Stimulated activated CD4-positive, alpha-beta T cell treated with anti-CD3 and anti-CD28 coated beads, Interleukin-12 subunit alpha, Interleukin-12 subunit beta, amount 100 ng/mL, for 4 hours (primary cell): ENCODE measurements around the gene POMT1.

ENCODE experiments used
- DNase-seq: peaks from one replicate; pipeline ENCODE4 v3.0.0-alpha.2; 2020

Gene POMT1

DNA sequence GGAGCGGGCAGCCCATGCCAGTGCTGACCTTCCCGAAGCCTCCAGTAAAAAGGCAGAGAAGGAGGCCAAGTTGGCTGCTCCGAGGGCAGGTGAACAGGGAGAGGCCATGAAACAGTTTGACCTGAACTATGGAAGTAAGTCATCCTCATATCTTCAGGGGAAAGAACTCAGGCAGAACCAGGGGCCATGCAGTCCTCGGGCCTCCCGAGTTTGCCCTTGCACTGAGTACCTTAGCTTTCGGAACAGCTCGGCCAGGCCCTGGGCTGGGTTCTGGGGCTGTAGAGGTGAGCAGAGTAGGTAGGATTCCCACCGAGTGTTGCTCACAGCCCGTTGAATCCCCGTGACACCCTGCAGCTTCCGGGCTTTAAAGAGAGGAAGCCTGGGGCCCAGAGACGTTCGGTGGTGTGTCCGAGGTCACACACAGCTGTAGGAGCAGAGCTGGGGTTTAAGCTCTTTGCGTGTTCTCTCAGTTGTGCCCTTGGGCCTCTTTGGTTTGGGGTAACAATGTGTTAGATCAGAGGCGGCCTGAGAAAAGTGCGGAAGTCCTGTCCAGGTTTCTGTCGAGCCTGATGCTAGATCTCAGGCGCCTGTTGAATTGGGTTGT is 24.8 kb upstream of the POMT1 start:
- no peak for DNase-seq

DNA sequence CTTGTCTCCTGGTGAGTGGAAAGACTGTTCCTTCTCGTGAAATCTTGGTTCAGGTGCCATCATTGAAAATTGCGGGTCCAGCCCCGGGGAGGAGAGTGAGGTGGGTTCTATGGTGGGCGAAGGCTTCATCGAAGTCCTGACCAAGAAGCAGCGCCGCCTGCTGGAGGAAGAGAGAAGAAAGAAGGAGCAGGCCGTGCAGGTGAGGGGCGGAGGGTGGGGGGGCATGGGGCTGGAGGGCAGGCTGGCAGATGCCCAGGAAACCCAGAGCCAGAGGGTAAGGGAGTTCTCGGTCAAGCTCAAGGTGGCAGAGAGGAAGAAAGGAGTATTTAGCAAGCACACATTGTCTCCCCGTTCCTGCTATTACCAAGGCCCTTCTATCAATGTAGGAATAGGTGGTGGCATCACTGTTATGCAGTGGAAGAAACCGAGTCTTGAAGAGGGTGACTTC is 24.3 kb upstream of the POMT1 start:
- DNase-seq, result peak; percentile 59

DNA sequence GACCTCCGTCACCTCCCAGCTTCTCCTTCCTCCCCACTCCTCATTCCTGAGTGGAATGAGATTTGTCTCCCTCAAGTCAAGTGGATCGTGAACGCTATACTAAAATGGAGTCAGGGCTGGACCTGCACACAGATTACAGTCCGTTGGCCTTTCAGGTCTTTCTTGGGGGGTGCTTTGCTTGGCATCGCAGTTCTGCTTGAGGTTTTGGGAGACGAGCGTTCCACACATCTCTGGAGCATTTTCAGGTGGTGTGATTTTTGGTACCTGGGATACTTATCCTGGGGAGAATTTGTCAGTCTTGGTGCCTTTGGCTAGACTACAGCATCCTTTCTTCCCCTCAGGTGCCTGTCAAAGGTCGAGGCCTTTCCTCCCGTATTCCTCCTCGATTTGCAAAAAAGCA is 23.8 kb upstream of the POMT1 start:
- no peak for DNase-seq

DNA sequence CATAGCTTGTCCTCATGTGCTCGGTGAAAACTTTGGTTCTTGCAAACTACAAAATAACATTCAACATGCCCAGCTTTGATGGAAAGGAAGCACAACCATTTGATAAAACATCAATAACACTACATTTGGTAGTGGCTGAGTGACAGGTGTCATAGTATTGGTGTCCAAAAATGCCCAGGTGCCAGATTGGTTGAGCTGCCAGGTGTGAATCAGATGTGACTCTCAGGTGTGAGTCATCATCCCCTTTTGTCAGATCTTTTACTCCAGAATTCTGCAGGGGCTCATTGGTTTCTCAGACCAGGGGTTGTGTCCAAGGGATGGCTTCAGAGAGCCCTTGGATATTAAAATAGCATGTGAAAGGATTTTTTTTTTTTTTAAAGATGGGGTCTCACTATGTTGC is 22.5 kb upstream of the POMT1 start:
- no peak for DNase-seq

DNA sequence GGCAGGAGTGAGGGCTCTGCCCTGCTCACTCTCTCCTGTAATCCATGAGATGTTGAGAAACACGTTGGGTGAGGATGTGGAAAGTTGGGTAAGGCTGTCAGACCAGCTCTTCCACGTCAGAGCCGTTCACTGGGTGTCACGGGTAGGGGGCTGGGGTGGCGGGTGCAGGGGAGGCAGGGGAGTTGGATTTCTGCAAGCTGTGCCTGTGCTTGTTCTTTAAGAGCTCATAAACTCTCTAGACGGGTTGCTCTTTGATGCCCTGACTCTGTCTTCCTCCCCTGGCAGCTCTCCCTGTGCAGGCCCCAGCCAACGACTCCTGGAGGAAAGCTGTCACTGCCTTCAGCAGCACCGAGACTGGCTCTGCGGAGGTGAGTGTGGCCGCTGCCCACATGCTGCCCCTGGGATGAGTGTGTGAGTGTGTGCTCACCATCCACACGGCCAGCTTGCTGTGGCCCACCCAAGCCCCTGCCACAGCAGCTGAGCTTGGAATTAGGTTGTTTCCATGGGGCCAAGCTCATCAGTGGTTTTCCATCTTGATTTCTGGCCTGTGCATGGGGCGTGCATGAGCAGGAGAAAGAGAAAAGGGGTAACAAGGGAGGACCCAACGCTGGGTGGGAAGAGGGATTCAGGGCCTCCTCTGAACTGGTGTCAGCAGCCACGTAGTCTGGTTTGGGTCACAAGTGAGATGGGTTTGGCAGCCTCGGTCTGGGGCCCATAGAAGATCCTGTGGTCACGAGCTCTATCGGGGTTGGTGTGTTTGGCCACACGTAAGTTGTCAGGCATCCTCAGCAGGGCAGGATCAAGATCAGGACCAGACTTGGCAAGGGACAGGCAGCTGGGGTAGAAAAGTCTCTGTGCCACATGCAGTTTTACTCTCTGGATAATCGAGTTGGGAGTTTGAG is 21.0 kb upstream of the POMT1 start:
- DNase-seq, result no peak

DNA sequence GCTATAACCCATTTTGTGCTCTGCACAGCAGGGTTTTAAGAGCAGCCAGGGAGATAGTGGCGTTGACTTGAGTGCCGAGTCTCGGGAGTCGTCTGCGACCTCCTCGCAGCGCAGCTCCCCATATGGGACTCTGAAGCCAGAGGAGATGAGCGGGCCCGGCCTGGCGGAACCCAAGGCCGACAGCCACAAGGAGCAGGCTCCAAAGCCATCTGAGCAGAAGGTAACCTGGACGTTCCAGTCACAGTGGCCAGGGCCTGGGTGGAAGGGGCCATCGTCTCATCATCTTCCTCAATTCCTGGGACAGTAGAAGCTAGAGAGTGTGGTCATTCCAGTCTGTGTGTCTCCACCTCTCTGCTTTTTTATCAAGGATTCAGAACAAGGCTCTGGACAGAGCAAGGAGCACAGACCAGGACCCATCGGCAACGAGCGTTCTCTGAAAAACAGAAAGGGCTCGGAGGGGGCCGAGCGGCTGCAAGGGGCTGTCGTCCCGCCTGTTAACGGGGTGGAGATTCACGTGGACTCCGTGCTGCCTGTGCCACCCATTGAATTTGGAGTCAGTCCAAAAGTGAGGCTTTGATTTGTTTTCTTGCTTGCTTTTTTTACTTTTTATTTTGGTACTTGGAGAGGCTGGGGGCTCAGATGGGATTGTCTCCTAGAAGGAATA is 20.2 kb upstream of the POMT1 start:
- no peak for DNase-seq

DNA sequence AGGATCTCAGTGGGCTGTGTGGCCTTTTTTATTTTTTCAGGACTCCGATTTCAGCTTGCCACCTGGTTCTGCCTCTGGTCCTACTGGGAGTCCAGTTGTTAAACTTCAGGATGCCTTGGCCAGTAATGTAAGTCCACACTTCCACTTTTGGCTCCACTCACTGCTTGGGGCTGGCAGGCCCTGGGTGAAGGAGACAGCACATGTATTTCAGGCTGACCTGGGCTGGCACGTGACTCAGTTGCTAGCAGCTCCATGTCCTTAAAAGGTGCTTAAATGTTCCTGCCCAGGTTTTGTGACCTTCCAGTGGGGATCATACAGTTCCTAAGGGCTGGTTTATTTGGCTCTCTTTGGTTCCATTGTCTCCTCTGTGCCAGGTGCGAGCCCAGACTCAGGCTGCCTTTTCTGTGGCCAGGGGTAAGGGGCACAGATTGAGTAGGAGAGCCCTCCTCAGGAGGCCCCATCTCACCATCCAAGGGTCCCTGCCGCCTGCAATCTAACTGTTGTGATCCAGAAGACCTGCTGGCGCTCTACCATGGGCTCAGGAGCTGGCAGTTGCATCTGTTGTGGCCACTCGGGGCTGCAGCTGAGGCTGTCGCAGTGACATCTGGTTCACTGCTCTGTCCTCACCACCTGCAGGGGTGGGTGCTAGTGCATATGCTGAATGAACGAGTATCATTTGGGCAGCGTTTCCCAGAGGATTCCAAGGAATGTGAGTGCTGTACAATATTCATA is 19.2 kb upstream of the POMT1 start:
- DNase-seq, result no peak

DNA sequence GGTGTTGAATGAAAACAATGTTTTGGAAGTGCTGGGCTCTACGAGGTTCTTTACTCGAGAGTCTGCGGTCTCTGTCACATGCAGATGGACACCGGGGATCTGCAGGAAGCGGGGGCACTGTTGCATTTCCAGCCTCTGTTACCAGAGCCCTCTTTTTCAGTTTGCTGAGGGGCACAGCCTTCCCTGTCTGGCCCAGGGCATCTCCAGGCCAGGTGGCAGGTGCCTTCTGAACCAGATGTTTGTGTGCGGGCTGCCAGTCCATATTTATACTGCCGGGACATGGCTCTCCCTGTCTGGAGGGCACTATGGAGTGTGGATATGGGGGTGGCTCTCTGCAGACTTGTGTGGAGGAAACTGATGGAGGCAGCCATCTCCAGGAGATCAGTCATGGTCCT is 18.7 kb upstream of the POMT1 start:
- DNase-seq, result no peak

DNA sequence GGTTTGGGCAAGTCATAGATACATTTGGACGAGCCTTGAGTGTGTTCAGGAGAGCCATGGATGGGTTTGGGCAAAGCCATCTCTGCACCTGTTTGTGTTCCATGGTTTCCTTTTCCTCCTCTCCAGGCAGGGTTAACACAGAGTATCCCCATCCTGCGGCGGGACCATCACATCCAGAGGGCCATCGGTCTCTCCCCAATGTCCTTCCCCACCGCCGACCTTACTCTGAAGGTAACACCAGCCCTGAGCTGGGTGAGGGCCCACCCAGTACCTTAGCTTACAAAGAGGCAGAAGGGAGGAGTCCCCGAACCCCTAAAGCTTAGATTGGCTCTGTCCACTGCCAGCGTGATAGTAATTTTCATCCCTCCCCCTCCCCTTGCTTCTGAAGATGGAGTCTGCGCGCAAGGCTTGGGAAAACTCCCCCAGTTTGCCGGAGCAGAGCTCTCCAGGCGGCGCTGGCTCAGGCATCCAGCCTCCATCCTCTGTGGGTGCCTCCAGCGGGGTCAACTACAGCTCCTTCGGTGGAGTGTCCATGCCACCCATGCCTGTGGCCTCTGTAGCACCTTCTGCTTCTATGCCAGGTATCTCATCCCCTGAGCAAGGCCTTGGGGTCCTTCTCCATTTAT is 18.0 kb upstream of the POMT1 start:
- no peak for DNase-seq

DNA sequence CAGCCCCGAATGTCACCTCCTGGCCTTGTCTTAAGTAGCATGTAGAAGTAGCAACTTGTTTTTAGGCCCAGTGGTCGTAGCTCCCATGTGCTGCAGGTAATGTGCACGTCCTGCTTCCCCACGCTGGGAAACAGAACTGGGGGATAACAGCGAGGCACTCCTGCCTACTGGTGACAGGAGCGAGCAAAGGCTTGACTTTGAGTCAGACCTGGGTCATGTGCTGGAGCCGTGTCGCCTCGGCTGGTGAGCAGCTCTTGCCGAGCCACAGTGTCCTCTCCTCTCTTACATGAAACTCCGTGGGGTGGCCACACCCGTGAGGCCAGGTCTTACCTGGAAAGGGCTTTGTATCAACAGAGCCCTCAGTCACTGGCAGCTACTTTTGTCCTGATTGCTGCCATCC is 17.5 kb upstream of the POMT1 start:
- DNase-seq, result no peak

DNA sequence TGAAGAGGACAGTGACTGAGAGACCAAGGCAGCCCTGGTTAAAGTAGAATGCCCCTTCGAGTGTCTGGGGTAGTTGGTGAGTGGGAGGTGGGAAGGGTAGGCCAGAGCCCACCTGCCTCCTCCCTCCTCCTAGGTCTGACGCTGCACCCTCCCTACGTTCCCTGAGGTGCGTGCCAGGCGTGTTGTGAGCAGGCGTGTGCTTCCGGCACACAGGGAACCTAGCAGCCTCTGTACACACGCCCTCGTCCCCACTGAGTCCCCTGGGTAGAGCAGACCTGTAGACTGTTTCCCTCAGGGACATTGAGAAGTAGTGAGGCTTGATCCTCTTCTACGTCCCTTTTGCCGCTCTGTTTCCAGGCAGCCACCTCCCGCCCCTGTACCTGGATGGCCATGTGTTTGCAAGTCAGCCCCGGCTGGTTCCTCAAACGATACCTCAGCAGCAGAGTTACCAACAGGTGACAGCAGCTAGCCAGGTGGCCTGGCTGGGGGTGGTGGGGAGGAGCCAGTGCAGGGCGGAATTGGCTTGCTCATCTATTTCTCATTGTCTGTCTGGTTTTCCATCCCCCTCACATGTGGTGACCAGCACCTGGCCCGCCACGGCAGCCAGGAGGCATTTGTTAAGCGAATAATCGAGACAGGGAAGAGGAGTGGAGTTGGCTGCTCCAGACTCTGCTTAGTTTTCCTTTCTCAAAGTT is 16.8 kb upstream of the POMT1 start:
- no peak for DNase-seq

DNA sequence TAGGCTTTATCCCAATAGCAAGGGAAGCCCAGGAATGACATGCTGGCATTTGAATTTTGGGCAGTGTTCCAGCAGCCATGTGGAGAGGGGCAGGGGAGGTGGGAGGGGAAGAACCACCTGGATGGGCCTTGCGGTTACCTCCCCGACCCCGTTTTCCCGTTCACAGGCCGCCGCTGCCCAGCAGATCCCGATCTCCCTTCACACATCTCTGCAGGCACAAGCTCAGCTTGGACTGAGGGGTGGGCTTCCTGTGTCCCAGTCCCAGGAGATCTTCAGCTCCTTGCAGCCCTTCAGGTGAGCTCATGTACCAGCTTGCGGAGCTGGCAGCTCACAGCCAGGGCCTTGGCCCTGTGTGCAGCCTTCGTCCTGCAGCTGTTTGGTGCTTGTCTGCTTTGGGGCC is 15.7 kb upstream of the POMT1 start:
- DNase-seq, result no peak

DNA sequence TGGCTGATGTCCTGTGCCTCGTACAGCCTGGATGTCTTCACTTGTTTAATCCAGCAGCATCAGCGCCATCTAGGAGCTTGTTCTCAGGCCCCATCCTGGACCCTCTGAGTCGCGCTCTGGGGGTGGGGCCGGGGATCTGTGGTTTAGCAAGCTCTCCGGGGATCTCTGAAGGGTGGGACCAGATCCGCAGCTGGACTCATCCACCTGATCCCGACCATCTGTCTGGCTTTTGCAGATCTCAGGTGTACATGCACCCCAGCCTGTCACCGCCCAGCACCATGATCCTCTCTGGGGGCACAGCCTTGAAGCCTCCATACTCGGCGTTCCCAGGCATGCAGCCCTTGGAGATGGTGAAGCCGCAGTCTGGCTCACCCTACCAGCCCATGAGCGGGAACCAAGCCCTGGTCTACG is 15.1 kb upstream of the POMT1 start:
- DNase-seq, result no peak

DNA sequence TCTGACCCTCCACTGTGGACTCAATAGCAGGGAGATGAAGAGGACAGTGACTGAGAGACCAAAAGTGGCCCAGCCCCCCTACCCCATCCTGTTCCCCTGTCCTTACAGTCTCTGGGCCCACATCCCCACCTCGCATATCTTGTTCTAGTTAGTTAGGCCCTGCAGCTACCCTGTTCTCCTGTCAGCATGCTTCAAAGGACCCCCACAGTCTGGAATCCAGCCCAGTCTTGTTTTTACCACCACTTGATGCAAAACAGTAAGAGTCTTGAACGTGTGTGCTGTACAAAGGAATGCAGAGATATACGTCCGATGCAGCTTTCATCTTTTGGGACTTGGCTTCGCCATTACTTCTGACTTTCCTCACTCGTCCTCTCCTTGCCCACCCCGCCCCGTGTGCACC is 12.2 kb upstream of the POMT1 start:
- no peak for DNase-seq

DNA sequence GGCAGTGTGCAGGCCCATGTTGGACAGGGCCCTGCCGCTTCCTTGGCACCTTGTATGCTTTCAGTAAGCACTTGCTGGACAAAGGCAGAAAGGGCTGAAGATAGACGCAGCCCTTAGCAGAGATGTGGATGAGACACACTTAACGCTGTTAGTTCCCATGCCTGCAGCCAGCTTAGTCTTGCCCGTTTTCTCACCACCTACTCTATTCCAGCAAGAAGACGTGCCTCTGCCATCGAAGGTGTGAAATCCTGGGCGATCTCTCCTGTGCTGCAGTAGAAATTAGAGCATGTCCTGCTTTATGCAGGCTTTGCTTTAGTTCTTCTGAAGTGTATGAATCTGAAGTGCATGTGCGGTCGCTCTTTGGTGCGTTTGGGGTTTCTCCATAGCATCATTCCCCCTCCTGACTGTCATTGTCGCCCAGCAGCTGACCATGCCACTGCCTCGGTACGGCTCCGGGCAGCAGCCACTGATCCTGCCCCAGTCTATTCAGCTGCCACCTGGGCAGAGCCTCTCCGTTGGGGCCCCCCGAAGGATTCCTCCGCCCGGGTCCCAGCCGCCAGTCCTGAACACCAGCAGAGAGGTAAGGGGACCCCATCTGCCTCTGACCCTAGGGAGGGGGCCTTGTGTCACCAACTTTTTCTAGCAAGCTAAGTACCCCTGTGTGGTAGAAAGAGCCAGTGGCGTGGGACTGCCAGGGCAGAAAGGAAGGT is 11.6 kb upstream of the POMT1 start:
- no peak for DNase-seq

DNA sequence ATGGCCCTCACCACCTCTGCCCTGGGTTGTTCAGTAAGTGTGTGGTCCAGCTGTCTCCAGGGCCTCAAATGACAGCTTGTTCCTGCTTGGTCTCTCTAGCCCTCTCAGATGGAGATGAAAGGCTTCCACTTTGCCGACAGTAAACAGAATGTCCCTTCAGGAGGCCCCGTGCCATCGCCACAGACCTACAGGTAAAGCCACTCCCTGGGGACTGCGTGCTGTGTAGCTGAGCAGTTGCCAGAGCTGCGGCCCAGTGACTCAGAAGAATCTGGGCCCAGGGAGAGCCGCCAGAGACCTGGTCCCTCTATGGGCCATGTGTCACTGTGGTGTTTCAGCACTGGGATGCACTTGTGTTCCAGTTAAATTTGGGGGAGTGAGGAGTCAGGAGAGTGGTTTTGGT is 10.6 kb upstream of the POMT1 start:
- no peak for DNase-seq

DNA sequence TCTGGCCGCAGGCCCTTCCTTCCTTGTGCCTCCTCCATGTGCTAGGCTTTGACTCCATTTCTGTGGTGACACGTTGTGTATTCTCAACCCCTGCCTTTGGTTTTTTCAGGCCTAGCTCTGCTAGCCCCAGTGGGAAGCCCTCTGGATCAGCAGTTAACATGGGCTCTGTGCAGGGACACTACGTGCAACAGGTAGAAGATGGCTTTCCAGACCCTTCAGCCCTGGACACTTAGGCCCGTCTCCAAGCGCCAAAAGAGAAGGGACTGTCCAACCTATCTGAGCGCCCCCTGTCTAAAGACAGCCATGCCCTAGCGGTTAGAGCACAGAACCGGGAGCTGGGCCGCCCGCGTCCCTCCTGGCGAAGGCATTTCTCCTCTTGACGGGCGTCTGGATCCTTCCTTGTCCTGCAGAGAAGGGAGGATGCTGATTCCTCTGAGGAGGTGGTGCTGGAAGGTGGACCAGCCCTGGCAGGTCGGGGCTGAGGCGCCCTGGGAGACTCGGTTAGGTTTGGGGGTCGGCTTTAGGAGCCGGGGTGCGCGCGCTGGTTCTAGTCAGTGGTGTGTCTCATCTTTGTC is 8.3 kb upstream of the POMT1 start:
- no peak for DNase-seq

DNA sequence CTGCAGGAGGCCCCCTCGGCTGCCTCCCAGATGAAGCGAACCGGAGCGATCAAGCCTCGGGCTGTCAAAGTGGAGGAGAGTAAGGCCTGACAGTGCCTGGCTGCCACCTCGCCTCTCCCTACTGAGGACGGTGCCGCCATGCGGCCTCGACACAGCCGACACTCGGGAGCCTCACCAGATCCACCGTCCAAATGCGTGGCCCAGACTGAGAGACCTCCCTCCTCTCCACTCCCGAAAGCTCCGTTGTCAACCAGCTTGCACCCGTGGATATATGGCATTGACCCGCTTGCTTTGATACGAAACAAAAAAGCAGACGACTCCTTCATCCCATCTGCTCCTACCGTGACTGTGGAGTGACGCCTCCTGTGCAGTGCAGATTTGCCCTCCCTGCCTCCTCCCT is 6.9 kb upstream of the POMT1 start:
- DNase-seq, result no peak

DNA sequence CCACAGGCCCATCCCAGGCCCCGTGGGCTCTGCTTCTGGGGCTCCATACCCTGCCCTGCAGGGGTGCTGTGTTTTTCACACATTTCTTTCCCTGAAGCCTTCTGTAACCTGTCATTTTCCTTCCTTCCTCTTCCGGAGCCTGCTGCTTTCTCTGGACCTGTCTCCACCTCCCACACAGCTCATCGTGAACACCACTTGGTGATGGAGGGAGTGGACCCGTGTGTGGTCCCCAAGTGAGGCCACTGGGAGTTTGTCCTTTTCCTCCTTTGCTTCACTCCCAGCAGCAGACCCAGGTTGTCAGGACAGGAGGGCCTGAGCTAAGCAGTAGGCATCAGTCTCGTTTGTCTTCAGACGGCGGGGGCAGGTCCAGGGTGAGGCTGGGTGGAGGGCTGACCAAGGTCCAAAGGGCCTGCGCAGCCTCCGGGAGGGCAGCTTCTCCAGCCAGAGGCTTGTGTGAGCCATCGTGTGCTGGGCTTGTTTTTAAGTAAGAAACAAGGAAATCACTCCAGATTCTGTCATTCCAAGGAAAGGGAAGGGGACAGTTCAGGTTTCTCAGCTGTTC is 5.8 kb upstream of the POMT1 start:
- DNase-seq, result no peak

DNA sequence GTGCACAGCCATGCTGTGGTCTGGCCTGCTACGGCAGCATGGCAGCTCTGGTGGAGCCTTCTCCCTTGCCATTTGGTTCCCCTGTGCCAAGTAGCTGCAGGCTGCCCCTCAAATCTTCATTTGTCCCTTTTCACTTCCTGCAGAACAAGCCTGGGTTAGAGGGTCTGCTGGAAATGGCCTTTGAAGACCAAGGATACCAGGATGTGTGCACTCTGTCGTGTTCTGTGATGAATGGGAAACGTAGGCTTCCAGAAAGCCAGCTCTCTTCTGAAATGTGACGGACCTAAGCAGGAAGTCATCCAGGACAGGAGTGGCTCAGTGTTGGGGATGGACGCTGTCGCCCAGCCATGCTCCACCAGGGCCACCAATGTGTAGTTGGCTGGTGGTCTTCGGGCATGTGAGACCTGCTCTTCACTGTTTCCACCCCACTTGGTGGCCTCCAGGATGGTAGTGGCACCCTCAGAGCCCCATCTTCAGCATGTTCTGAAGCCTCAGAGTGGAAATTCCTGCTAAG is 3.4 kb upstream of the POMT1 start:
- DNase-seq, result no peak

DNA sequence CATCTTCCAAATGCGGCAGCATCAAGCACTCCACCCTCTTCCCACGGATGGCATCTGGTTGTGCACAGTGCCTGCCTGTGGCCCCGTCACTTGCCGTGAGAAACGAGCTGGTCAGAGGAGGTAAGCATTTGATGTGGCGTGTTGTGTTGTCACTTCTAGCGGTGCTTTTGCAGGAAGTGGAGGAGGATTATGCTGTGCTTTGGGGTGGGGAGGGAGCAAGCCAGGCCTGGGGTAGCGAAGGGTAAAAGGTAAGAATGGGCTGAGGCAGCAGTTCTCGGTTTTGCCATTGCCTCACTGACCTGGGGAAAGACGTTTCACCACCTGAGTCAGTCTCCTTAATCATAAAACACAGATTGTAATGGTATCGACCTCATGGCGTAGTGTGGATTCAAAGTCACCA is 2.3 kb upstream of the POMT1 start:
- peak; percentile 45 for DNase-seq
